HG03558 (cell line): ENCODE results near the gene MAB21L4.

Source experiments
- ATAC-seq: cut with Tn5 transposase; IDR thresholded peaks from one replicate; pipeline ENCODE4 v1.9.1; 2021; ENCODE audit warnings: moderate number of reproducible peaks; ENCODE audit not compliant: unreplicated experiment; ENCODE audit errors: extremely low read depth

The MAB21L4 gene

DNA sequence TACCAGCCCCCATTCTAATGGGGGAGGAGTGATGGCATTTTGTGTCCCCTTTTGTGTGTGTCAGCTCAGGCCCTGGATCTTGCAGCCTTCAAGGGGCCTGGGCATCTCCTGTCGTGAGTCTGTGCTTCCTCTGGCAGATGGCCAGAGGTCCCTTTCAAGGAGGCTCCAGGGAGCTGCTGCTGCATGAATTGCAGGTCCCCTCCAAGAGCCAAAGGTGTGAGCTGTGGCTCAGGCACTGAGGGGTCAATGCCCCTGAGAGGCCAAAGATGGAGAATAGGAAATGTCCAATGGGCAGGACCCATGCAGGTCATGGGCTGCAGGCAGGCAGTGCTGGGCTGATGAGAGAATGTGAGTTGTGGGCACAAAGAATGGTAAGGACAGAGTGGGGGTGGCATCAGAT, 10.4 kb downstream of the MAB21L4 start:
- ATAC-seq = no peak

DNA sequence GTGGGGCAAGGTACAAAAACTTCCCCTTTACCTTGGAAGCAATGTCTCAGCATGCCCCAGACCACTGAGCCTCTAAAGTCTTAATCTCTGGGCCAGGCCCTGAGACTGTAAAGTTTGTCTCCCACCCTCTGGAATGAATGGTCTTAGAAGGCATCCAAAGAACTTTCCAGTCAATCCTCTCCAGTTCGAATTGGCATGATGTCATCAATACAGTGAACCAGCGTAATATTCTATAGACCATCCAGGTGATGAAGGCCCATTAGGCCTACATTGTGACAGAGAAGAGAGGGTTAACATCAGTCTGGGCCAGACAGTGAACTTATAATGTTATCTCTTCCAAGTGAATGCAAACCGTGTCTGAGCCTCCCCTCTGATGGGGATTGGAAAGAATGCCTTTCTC, 11.2 kb downstream of the MAB21L4 start:
- no peak for ATAC-seq

DNA sequence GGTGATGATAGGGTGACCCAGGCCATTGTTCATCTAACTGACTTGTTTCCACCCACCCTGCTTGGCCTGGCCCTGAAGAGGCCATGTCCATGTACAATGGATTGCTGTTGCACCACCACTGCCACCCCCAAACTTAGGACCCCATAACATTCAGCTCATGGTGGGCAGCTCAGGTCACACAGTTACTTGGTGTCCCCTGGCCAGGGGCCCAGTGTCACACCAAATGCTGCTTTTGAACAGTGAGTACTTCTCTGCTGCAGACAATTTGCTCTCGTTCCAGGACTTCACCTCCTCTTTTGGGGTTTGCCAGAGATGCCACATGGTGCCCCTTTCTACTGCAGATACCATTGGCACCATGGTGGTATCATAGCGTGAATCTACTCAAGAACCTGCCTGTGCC, 11.7 kb downstream of the MAB21L4 start:
- ATAC-seq = no peak

DNA sequence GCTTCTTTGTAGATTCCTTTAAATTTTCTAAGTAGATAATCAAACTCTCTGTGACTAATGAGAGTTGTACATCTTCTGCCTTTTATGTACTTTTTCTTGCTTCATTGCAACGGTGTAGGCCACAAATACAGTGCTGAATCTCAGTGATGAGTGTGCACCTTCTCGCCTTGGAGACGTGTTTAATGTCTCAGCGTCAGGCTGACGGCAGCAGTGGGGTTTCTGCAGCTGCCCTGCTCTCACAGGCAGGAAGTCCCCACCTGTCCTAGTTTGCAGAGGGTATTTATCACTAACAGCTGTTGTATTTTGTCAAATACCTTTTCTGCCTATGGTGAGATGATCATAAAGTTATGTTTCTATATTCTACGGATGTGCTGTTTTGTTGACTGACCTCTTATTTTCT, 14.0 kb downstream of the MAB21L4 start:
- ATAC-seq = no peak

DNA sequence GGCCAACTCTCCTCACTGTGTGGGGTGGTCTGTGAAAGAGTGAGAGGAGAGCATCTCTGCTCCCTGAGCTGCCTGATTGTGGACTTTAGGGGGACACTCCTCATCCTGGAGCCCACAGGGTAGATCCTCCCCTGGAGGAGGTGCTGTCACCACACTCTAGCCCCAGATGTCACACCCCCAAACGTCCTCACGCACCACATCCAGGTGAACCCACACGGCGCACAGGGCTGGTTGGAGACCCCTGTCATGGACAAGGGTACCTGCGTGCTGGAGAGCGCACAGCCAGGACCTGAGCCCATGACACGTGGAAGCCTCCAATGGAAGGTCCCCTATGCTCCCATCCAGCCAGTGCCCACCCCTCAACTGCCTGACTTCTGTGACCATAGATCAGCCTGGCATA, 16.9 kb downstream of the MAB21L4 start:
- no peak for ATAC-seq

DNA sequence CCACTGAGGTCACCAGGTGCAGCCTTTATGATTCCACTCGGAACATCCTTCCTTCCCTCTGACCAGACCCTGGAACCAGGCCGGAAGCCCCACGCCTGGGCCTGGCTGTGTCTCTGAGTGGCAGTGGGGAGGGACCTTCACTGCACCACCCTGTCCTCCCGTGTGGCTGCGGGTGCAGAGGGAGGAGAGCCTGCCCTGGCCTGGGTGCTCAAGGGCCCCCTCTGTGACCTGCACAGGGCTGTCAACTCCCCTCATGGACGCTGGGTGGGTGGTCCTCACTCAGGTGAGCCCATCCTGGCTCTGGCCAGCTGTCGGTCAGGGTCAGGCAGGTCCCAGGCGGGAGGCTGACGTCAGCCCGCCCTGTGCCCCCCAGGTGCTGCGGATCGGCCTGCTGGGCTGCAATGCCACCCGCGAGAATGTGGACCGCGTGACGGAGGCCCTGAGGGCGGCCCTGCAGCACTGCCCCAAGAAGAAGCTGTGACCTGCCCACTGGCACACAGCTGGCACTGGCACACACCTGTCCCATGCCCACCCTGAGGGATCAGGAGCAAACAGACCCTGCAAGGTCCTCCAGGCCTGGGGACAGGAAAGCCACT, 17.5 kb downstream of the MAB21L4 start:
- ATAC-seq = no peak

DNA sequence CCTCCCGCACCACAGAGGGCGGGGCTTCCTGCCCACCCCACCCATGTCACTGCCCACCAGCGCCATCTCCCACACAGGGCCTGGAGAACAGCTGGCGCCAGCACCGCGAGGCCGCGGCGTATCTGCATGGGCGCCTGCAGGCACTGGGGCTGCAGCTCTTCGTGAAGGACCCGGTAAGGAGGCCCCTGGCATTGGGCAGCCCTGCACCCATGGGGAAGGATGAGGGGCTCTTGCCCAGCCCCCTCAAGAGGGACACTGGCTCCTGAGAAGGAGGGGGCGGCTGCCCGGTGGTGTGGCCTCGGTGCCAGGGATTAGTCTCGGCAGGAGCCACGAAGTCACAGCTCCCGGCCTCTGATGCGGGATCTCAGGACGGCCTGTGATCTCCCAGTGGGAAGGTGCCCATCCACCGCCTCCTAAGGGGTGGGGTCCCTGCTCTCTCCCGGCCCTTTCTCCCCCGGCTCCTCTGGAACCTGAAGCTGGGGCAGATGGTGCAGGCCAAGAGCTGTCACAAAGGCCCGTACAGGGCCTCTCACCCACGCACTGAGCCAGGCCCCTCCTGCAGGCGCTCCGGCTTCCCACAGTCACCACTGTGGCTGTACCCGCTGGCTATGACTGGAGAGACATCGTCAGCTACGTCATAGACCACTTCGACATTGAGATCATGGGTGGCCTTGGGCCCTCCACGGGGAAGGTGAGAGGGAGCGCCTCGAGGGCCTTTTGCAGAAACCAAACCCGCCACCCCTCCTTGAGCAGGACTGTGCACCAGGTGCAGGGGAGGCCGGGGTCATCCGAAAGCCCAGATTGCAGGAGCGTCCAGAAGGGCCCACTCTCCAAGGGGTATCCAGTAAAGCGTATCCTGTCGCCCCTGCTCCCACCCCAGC, 18.3 kb downstream of the MAB21L4 start:
- no peak for ATAC-seq

DNA sequence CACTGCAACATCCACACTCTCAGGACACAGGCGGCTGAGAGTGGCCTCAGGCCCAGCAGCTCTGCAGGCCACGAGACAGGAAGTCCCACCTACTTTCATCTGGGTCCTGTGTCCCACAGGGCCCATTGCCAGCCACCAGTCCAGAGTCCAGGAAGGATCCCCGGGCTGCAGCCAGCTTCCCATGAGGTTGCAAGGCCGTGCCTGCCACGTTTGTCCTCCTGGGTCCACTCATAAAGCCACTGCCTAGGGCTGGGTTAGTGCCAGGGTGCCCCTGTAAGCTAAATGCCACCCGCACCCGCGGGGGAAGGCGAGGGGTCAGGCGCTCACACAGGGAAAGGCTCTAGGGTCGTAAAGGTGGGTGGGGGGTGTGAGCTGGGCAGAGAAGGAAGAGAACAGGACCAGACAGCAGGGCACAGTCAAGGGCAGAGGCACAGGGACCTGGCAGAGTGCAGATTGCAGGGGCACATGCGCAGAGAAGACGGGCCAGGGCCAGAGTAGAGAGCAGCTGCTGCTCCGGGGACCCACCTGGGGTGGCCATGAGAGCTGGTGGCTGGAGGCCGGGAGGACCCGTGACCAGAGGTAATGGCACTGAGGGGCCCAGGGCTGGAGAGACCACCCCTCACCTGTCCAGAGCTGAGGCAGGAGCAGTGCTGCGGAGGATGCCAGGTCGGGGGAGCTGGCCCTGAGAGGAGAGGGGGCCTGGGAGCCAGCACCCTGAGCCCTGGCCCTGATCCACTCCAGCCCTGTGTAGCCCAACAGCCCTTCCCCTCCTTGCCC, 19.3 kb downstream of the MAB21L4 start:
- no peak for ATAC-seq

DNA sequence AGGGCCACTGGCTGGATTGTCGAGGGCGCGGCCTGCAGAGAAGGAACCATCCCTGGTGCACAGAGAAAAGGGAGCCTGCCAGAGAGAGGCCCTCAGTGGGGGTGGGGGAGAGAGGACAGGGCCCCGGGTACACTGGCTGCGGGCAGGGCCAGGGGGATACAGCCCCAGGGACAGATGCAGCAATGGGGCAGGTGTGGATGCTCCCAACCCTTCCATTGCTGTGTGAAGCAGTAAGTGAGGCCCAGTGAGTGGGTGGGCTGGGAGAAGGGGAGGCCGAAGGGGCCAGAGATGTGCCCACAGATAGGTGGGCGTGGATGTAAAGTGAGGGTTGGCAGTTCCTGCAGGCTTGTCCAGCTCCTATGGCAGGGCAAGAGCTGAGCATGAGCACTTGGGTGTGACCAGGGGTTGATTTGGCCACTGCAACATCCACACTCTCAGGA, 19.9 kb downstream of the MAB21L4 start:
- no peak for ATAC-seq

DNA sequence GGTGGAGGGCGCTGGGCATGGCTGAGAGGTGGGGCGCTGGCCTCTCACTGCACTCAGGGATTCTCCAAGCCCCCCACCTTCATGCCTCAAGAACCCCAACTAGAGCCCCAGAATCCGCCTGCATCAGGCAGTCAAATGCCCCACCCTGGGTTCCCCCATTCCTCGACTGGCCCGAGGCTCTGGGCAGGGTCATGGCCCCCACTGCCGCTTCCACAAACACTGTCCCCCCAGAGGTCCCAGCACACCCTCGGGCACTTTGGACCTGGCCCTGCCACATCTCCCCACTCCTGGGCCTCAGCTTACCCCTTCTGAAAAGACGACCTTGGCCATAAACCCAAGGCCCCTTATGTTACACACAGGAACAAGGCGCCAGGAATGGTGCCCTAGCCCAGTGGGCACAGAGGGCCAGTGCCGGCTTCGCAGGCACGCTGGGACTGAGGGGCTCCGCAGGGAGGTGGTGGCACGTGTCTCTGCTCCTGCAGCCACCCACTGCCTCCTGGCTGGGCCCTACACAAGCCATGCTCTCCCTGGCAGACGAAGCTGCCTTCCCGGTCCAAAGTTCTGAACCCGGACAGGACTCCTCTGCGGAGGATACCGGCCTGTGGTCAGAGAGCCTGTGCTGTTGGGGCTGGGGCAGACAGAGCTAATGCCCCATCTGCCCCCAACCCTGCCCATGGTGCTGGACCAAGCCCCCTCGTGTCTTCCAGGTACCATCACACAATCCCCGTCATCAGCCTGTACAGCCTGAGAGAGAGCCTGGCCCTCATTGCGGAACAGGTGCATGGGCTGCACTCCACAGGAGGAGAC, 20.5 kb downstream of the MAB21L4 start:
- ATAC-seq = no peak

DNA sequence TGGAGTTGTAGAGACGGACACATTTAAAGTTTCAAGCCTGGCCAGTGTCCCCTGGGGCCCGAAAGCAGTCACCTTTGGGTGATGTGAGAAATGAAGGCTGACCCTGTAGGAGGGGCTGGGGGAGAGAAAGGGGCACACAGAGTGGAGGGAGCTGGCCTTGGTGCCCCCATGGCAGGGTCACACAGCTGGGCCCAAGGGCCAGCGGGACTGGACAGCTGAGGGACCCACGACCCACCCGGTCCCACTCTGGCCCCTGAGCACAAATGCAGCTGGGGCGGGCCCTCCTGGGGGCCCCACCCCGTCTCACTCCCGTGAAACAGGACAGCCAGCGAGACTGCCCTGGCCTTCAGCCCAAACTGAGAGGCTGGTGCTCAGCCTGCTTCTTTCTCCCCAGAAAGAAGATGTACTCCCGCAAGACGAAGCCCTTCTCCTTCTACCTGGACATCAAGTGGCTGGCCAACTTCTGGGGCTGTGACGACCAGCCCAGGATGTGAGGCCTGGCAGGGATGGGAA, 21.2 kb downstream of the MAB21L4 start:
- ATAC-seq = no peak

DNA sequence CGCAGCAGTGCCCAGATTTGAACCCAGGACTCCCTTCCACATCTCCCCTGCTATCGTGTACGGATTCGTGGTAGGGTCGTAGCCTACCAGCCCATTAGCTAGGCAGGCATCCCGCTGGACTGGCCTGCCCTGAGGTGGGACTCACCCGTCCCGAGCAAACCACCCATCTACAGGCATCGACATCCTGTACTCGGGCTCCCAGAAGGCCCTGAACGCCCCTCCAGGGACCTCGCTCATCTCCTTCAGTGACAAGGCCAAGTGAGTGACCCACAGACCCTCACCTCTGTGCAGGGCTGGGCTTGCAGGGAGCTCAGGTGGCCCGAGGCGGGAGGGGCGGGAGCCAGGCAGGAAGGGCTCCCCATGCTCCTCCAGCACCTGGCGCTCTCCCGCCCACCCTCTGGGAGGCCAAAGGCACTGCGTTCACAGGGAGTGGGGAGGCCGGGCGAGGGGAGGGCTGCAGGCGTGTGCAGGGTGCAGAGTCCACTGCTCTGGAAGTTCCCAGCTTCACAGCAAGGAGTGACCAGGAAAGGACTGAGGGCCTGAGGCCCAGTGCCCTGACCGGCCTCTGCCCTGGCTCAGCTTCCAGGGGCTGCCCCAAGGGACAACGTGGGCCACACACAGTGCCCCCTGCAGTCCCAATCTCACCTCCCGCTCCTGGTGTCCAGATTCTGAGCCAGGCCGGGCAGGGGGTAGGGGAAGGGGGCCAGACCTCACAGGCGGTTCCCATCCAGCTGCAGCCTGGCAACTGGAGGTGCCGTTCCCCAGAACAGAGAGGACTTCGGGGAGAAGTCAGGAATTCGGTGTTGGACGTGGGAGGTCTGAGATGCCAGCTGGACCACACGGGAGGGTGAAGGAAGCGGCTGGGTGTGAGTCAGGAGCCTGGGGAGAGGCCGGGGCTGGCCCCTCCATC, 21.9 kb downstream of the MAB21L4 start:
- ATAC-seq = no peak

DNA sequence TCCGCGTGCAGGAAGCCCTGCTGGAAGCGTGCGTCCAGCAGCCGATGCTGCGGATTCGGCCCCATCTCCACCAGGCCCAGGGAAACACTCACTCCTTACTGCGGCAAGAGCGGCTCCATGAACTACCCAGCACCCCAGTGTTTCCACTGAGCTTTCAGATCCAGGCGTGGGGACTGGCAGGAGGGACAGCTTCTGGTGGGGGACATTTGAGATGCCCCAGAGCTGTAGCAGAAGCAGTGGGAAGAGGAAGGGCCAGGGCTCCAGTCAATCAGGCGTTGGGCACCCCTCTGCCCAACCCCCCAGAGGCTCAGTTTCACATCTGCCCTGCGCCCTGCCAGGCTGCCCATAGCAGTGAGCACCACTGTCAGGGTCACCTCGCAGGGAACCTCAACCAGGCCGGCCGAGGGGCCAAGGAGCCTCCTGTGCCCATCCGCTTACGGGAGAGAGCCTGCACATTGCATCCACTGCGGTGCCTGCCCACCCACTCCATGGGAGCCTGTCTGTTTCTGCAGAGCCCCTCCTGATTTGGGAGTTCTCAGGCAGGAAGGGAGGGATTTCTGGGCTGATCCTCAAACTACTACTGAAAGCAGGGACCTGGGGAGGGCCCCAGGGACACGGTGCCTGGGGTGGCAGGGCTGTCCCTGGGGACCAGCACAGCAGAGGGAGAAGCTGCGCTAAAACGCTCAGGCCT, 22.7 kb downstream of the MAB21L4 start:
- ATAC-seq = no peak

DNA sequence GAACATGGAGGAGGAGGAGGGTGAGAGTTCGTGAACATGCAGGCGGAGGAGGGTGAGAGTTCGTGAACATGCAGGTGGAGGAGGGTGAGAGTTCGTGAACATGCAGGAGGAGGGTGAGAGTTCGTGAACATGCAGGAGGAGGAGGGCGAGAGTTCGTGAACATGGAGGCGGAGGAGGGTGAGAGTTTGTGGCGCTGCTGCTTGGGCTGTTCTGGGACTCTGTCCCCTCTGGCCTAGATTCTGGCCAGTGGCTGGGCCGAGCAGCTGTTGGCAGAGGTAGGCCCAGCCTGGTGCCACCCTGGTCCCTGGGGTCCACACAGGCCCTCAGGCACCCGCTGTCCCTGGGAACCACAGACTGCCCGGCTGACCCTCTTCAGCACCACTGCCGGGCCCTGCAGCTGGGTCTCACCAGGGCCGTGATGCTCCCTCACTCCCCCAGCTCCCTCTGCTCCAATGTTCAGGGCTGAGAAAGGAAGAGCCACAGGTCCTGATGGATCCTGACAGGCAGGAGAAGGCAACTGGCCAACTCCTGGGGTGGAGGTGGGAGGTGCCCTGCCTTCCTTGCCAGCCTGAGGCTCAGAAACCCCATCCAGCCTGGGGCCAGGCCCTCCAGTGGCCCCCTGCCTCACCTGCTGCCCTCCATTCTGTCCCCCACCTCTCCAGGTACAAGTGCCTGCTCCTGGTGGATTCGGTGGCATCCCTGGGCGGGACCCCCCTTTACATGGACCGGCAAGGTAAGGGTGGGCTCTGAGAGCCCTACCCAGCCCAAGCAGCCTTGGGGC, 23.4 kb downstream of the MAB21L4 start:
- ATAC-seq = no peak

DNA sequence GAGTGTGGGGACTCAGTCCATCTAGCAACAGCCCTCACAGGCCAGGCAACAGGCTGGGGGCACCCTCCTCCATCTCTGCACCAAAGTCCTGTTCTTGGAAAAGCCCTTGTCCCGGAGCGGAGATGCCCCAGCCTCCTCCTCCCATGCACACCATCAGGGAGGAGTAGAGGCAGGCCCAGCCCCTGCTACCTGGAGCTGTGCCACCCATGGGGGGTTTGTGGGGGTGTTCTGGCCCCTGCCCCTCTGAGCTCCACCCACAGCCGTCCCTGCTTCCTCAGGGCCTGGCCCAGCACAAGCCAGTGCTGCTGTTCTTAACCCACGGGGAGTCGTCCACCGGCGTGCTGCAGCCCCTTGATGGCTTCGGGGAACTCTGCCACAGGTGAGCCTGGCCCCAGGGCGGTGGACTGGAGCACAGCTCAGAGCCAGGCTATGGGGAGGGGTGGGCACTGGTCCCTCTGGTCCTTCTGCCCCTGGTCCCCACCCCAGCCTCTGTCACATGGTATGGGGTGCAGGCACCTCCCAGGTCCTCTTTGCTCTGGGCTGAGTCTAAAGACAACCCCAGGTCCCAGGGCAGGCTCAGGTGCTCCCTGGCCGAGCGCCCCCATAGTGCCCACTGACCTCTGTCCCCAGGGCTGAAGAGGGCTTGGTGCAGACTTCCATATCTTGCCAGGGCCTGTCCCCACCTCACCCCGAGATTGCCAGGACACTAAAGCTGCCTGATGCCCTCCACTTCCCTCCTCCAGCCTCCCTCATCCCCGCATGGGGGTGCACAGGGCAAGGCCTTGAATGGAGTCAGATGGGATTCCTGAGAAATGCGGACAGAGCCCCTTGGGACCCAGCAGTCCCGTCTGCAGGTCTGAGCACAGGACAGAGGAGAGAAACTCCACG, 24.6 kb downstream of the MAB21L4 start:
- no peak for ATAC-seq

DNA sequence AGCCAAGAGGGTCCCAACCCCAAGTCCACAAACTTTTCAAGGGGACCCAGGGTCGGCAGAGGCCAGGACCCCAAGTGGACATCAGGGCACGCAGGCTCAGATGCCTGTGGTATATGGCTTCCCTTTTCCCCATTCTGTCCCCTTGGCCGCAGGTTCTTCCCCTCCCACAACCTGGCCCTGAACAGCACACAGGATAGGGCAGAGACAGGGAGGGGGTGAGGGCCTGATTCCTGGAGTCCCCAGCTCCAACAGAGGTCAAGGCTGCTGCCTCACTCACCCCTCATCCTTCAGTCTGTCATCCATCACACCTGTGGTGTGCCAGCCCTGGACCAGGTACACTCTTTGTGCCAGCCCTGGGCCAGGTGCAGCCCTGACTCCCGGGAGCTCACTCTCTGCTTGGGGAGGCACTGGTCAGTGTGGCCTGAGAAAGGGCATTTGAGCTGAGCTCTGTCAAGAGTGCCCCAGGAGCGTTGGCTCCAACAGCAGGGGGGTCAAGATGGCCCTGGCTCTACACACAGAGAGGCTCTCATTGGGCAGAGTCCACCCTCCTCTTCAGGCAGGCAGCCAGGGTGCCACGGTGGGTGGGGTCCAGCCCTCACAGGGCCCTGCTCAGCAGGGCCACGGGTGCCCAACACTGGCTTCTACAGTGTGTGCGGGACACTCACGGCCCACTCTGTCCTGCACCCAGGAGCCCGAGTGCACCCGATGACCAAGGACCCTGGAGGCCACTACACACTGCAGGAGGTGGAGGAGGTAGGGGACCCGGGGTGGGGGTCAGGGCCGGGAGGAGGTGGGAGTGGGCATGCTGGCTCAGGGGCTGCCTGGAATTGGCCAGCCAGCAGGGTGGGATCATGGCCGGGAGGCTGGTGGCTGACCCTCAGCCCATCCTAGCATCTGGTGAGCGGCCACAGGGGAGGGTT, 25.7 kb downstream of the MAB21L4 start:
- ATAC-seq = no peak
